GM23338 (cell line): ENCODE data around the gene SLIT1.

ENCODE experiments used
- POLR2AphosphoS5 ChIP-seq: IDR thresholded peaks from 2 replicates; pipeline ENCODE4 v1.6.1; 2016; ENCODE audit warnings: antibody characterized with exemption, low read depth
- TF ChIP-seq, protein P1 (sequence below), 2 experiments: fragments of 200-600 bp in 1 of 2; sonication (generic) in 1 of 2; conservative IDR thresholded peaks; 2 replicates each; pipeline versions ENCODE4 v1.5.1 to v1.6.1; 2016 to 2017; ENCODE audit warnings: antibody characterized with exemption in 2 of 2, low read depth in 2 of 2, mild to moderate bottlenecking in 2 of 2, moderate library complexity in 1 of 2

DNA sequence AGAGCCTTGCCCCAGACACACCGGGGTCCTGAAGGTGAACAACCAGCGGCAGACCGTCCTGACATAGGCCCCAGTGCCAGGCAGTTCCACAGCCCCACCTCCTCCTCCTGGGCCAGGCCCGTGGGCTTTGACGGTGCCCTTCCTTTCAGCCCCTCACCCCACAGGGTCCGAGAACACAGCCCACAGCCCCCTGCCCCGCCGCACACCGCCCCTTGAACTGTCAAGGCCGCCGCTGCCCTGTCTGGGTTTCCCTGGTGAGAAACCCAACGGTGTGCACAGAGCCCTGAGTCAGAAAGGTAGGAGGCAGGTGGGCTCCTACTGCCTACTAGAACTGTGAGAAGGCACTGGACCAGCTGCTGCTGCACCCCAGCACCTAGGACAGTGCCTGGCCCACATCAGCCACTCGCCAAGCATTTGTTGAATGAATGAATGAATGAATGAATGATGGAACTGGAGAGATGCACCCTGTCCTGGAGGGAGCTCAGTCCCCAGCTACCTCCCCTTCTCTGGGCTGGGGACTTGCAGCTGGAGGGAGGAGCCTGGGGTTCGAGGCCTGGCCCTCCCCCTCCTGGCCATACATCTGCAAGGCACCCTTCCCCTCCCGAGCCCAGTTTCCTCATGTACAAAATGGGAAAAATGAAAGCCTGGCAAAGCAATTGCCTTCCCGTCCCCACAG is 117.9 kb downstream of the SLIT1 start:
- TF ChIP-seq, protein P1, sequence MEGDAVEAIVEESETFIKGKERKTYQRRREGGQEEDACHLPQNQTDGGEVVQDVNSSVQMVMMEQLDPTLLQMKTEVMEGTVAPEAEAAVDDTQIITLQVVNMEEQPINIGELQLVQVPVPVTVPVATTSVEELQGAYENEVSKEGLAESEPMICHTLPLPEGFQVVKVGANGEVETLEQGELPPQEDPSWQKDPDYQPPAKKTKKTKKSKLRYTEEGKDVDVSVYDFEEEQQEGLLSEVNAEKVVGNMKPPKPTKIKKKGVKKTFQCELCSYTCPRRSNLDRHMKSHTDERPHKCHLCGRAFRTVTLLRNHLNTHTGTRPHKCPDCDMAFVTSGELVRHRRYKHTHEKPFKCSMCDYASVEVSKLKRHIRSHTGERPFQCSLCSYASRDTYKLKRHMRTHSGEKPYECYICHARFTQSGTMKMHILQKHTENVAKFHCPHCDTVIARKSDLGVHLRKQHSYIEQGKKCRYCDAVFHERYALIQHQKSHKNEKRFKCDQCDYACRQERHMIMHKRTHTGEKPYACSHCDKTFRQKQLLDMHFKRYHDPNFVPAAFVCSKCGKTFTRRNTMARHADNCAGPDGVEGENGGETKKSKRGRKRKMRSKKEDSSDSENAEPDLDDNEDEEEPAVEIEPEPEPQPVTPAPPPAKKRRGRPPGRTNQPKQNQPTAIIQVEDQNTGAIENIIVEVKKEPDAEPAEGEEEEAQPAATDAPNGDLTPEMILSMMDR (conservative IDR thresholded peaks at IDR 0.05; ENCODE audit: low read depth in 2 of 2), result peak; percentile 41 to 51
- TF ChIP-seq POLR2AphosphoS5, result no peak
